Putamen (tissue), 1 donor: ENCODE data around the gene RPS6KC1.
"Not testable (repeated sequence)": the region's sequence is repeated elsewhere in the genome, so short reads cannot be mapped to it uniquely, and the experiment has no call there.

Source experiments
- DNase-seq: peaks from one replicate; pipeline ENCODE4 v3.0.0-alpha.2; 2016; ENCODE audit warnings: low spot score

Gene RPS6KC1, protein sequence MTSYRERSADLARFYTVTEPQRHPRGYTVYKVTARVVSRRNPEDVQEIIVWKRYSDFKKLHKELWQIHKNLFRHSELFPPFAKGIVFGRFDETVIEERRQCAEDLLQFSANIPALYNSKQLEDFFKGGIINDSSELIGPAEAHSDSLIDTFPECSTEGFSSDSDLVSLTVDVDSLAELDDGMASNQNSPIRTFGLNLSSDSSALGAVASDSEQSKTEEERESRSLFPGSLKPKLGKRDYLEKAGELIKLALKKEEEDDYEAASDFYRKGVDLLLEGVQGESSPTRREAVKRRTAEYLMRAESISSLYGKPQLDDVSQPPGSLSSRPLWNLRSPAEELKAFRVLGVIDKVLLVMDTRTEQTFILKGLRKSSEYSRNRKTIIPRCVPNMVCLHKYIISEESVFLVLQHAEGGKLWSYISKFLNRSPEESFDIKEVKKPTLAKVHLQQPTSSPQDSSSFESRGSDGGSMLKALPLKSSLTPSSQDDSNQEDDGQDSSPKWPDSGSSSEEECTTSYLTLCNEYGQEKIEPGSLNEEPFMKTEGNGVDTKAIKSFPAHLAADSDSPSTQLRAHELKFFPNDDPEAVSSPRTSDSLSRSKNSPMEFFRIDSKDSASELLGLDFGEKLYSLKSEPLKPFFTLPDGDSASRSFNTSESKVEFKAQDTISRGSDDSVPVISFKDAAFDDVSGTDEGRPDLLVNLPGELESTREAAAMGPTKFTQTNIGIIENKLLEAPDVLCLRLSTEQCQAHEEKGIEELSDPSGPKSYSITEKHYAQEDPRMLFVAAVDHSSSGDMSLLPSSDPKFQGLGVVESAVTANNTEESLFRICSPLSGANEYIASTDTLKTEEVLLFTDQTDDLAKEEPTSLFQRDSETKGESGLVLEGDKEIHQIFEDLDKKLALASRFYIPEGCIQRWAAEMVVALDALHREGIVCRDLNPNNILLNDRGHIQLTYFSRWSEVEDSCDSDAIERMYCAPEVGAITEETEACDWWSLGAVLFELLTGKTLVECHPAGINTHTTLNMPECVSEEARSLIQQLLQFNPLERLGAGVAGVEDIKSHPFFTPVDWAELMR

DNA sequence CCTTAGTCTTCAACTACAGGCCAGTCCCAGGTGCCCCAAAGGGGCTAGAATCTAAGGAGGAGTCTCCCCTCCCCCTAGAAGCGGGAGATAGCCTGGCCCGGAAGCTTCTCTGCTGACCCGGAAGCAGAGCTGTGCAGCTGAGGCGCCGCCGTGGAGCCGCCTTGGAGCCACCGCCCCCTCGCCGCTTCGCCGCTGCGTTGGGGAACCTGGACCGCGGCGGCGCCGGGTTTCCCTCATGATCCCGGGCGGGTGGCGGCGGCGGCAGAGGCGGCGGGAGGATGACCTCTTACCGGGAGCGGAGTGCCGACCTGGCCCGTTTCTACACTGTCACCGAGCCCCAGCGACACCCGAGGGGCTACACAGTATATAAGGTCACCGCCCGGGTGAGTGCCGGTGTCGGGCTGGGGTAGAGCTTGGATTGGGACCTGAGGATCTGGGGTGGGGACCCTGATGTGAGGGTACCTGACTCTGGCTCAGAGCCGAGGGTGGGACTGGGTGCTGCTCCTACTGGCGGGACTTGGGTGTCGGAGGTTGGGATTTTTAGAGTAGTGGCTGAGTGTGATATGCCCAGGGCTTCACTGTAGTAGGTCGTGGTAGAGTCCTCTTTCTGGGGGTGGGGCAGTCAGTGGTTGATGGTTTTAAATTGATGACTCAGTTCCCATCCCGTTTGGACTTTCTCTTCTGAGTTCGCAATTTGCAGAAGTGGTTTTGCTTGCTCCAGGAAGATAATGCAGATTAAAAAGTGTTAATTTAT, at the start of gene RPS6KC1:
TSS of gene RPS6KC1 (plus strand) at position 115 of the 754 bp plus-strand sequence. CDS start at position 279, 164 bp downstream.
- DNase-seq: peak; percentile 87

DNA sequence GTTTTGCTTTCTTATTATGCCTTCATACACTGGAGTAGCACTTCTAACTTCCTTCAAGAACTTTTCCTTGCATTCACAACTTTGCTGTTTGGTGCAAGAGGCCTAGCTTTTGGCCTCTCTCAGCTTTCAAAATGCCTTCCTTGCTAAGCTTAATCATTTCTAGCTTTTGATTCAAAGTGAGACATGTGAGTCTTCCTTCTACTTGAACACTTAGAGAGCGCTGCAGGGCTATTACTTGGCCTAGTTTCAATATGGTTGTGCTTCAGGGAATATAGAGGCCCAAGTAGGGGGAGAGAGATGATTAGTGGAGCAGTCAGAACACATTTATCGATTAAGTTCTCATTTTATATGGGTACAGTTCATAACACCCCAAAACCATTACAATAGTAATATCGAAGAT, 47.8 kb upstream of the RPS6KC1 start:
- DNase-seq: no peak

DNA sequence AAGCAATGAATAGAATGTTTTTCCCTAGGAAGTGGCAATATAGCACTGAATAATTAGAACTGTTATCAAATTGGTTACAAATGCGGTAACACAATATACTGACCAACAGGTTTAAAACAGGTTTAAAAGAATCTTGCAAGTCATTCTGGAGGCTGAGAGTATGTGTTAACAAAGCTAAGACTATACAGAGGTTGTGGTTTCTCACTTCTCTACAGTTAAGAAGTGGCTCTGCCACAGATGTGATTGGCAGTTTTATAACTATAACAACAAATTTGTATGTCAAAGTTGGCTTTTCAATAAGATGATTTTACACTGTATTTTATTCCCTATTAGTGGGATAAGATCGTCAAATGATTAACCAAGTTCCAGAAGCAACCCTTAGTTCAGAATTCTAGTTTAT, 42.5 kb upstream of the RPS6KC1 start:
- no peak for DNase-seq

DNA sequence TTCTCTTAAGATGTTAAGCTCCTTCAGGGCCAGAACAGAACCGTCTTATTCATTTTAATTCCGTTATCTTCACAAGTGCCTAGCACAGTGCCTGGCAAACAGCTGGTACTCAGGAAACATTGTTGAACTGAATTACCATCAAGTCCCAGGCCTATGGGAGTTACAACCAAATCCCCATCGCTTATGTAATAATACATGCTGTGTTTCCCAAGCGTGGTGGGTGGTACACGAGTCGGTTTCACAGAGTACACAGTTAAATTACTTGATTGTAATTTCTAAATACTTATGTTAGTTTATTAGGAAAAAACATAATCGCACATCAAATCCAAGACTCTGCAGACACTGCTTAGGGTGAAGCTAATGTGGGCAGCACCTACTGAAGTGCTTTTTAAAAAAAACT, 36.4 kb upstream of the RPS6KC1 start:
- DNase-seq: no peak

DNA sequence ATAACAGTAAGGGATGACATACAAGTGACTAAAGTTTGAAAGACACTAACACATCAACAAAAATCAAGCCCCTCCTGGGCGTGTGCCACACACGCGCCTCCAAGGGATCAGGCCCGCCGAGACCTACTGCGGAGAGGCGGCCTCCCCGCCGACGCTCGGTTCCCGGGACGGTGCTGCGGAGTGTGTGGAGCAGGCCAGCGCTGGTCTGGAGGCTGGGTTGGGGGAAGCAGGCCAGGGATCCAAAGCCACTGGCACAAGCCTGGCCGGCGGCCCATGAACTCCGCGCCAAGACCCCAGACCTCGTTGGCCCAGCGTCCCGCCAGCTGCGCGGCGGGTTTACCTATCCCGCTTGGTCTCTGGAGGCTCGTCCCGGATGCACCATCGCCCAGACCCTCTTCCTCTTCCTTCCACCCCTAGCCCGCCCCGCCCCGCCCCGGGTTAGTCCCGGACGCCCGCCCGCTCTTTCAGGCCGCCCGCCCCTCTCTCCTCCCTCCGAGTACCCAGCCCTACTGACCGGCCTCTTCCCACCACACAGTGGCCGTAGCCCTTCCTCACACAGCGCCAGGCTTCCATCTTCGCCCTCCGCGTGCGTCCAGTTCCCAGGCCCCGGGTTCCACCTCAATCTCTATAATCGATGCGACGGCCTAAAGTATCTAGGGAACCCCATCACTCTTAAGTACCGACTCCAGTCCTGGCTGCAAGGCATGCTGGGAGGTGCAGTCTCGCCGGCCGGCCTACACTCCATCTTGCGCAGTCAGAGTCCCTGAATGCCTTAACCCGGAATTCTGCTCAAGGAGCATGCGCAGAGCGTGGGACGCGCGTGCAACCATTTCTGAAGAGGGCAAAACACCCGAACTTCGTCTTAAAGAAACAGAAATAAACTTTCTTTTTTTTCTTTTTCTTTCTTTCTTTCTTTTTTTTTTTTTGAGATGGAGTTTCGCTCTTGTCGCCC, 35.7 kb upstream of the RPS6KC1 start, which contains the start of gene ANGEL2:
TSS of gene ANGEL2 (minus strand) at position 769 of the 952 bp plus-strand sequence. CDS start at position 573, 196 bp downstream.
- peak; percentile 98 for DNase-seq

DNA sequence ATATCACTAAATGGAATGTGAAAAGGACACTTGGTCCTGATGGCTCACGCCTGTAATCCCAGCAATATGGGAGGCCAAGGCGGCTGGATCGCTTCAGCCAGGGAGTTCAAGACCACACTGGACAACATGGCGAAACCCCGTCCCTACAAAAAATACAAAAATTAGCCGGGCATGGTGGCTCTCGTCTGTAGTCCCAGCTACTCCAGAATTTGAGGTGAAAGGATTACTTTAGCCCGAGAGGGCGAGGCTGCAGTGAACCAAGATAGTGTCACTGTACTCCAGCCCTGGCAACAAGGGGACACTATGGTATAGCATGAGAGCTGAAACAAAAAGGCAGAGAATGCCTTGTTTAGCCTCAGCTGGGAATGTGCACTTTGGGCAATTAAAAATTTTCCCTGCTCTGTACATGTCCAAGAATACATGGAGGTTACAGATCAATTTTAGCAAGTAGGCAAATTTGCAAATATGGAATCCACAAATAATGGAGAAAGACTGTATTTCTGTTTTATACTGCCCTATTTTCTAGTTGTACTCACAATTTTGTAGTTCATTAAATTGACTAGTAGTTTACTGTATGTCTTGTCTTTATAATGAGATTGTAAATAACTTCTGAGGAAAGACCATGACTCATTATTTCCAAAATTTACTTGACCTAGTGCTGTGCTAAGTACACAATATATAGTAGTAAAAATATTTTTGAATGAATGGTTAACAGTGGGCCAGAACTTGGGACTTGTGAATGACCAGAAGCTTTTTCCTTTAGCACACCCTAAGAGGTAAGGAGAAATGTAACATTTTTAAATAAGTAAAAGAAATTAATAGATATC, 33.4 kb upstream of the RPS6KC1 start:
- DNase-seq: no peak

DNA sequence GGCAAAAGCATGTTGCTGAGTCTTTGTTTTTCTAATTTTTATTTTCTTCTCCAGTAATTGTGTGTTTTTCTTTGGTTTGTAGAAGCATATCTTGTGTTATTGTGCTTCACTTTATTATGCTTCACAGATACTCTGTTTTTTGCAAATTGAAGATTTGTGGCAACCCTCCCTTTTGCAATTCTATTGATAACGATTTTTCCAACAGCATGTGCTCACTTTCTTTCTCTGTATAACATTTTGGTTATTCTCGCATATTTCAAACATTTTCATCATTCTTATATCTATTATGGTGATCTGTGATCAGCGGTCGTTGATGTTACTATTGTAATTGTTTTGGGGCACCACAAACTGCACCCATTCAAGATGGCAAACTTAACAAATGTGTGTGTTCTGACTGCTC, 31.6 kb upstream of the RPS6KC1 start:
- no peak for DNase-seq

DNA sequence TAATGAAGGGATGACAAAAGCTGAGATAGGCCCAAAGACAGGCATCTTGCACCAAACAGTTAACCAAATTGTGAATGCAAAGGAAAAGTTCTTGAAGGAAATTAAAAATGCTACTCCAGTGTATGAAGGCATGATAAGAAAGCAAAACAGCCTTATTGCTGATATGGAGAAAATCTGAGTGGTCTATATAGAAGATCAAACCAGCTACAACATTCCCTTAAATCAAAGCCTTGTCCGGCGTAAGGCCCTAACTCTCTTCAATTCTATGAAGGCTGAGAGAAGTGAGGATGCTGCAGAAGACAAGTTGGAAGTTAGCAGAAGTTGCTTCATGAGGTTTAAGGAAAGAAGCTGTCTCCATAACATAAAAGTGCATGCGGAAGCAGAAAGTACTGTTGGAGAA, 31.0 kb upstream of the RPS6KC1 start:
- no peak for DNase-seq

DNA sequence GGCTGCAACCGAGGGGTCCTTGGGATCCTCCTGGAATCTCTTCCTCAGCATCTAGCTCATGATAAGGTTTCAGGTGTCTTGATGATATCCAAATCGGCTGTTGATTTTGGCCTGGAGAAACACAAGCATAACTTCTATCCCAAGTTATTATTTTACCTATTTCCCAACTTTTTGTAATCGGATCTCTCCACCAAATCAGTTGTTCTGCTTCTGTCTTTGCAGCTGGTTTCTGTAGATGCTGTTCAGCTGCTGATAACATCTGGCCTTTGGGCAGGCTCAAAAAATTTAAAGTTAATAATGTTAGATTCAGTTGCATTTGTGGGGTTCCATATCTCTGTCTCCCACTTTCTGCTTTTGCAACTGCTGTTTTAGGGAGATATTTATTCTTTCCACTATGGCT, 24.0 kb upstream of the RPS6KC1 start:
- not testable (repeated sequence) for DNase-seq

DNA sequence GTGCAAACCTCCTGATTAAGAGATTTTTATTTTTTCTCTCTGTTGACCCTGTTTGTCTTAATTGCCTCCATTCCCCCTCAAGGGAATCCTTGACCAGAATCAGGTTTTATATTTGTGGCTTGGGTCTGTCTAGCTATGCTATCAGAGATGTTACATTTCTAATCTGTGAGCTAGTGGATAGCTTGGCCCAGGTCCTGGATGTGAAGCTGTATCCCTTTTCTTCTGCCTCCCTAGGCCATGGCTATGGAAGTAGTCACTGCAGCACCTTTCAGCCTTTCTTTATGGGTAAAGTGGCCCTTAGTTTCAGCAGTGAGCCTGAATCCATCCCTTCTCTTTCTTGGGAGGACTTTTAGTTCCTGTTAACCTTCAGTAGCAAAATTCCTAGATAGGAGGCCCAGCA, 18.4 kb upstream of the RPS6KC1 start:
- DNase-seq: no peak

DNA sequence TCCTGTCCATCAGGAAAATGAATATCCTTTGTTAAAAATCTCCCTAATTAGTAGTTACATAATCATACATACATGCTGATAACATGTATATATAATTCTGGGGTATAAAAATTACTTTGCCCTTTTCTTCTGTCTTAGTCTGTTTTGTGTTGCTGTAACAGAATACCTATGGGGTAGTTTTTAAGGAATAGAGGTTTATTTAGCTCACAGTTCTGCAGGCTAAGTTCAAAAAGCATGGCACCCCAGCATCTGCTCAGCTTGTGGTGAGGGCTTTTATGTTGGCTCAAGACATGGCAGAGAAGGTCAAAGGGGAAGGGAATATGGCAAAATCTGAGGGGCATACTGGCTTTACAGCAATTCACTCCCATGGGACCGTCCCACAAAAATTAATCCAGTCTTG, 16.3 kb upstream of the RPS6KC1 start:
- no peak for DNase-seq

DNA sequence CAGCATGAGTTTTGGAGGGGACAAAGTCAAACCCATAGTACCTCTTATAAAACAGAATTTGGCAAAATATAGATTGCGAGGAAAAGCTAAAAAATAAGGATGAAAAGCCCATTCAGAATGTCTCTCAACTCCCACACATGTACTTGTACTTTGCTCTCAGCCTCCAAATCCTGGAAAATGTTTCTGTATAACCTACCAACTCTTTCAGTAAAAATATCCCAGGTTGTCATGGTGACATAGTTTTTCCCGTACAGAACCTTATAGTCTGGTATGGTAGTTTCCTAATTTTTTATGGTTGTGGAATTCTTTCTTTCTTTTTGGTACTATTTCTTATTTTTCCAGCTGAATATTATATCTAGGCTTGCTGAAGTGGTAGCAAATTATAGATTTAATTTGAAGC, 15.5 kb upstream of the RPS6KC1 start:
- peak; percentile 71 for DNase-seq

DNA sequence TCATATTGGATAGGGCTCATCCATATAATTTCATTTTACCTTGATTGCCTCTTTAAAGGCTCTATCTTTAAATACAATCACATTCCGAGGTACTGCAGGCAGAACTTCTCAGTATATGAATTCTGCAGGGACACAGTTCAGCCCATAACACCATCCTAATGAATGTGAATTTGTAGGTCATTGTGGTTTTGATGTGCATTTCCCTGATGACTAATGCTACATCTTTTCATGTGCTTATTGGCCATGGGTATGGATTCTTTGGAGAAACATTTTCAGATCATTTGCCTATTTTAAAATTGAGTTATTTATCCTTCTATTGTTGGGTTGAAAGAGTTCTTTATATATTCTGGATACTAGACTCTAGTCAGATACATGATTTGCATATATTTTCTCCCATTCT, 9.6 kb upstream of the RPS6KC1 start:
- DNase-seq: no peak

DNA sequence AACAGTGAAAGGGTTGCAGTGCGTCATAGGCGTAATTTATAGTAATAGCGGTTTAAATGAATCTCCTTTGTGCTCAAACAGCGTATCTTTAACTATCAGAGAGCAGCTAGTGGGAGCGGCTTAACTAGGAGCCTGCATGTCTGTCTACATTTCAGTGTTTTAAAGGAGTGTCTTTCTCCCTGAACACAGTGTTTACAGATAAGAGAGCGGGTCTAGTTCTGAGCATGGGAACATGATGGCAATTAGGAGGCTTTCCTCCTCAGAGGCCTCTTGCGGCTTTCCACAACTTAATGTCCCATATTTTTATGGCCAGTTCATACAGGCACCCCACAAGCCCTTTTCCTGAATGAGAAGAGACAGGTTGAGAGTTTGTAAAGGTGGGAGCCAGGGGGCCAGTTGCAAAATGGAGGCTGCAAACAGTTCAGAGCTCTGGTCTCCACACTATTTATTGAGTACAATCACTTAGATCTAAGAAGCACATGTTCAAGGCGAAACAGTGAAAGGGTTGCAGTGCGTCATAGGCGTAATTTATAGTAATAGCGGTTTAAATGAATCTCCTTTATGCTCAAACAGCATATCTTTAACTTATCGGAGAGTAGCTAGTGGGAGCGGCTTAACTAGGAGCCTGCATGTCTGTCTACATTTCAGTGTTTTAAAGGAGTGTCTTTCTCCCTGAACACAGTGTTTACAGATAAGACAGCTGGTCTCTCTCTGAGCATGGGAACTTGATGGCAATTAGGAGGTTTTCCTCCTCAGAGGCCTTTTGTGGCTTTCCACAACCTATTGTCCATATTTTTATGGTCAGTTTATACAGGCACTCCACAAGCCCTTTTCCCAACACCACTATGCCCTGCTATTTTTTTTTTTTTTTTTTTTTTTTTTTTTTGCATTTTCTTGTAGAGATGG, 5.5 kb upstream of the RPS6KC1 start:
- DNase-seq: not testable (repeated sequence)

DNA sequence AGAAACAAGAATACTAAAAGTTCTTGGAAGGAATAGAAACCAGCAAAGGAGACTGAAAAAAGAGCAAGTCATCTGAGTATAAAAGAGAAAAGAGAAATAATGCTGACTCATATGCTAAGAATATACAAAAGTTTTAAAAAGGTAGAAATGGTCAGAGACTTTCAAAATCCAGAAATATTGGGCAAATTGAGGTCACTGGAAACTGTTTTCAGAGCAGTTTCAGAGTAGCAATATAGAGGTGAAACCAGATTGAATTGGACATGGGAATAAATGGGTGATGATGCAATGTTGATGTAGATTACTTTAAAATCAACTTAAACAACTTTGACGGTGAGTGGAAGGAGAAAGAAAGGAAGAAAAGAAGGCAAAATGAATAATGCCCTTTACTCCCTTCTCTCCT, 1.8 kb upstream of the RPS6KC1 start:
- DNase-seq: no peak

DNA sequence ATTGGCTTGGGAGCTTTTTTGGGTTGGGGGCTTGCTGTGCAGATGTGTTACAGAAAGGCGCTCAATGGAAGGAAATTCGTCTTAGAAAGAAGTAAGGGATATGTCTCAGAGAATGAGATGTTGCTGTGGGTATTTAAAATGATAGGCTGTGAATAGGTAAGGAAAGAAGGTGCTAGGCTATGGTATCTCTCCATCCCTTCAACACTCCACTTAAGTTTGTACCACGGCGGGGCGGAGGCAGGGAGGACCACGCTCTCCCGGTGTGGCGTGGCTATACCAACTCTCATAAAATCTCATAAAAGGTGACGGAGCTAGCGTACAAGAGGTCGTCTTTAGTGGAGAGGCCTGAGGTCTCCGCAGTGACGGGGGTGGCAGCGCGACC, 305 bp upstream of the RPS6KC1 start:
- DNase-seq: no peak

DNA sequence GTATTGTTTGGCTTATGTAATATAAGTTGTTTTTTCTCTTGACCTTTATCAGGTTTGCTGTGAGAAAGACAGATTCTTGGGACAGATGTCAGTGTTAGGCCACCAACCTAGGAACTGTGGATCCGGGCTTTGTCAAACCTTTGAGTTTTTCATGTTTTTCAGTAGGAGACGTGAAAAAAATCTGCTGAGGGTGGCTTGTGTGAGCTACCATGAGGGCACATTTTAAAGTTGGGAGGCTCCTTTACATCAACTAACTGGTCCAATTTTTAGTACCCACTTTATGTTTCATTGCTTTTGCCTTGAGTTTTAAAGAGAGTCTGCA, 801 bp downstream of the RPS6KC1 start:
- no peak for DNase-seq

DNA sequence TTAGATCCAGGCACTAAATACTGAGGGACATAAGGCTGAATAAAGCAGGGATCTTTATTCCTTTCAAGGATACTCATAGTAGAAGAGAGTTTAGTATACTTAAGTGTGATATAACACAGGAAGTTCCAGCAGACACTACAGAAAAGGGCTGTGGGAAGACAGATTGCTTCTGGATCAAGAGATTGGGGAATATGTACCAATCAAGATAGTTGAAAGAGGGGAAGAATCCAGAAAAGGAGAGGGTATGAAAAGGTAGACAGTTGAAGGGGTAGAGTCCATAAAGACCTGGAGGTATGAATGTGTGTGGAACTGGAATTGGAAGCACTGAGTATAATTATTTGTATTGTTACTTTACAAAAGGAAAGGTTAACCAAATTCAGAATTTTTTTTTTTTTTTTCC, 2.4 kb downstream of the RPS6KC1 start:
- no peak for DNase-seq

DNA sequence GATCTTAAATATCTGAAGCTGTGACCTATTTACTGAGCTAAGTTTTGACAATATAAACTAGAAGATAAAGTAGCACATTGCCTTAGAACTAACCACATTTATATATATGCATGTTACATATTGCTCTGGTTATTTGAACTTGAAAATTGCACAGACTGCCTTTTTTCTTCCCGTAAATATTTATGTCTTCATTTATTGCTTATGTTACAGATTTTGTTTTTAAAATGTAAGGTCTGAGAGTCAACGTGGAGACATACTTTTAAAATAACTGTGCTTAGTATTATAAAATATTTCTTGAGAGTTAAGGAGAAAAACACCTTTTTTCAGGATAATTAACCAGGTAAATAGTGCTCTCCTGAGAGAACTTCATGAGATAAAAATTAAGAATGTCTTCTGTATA, 3.1 kb downstream of the RPS6KC1 start:
- DNase-seq: no peak
